IPS-20b (cell line): ENCODE data around the gene USP7.
"Not testable (repeated sequence)": the region's sequence is repeated elsewhere in the genome, so short reads cannot be mapped to it uniquely, and the experiment has no call there.

Experiments used
- H3K27ac ChIP-seq: one replicate; pipeline ENCODE4 v1.5.1; 2013; ENCODE audit warnings: low read length
- H3K27me3 ChIP-seq: 2 replicates; pipeline ENCODE4 v1.6.1; 2013; ENCODE audit warnings: mild to moderate bottlenecking, low read length, inconsistent platforms; ENCODE audit not compliant: insufficient read depth
- H3K36me3 ChIP-seq: 2 replicates; pipeline ENCODE4 v1.6.1; 2013; ENCODE audit warnings: low read depth, mild to moderate bottlenecking, inconsistent platforms, low read length, moderate library complexity; ENCODE audit not compliant: insufficient read depth
- H3K4me1 ChIP-seq: 2 replicates; pipeline ENCODE4 v1.6.1; 2013; ENCODE audit warnings: mild to moderate bottlenecking, control low read depth, inconsistent platforms, low read length, moderate library complexity; ENCODE audit not compliant: insufficient read depth
- H3K4me3 ChIP-seq: 2 replicates; pipeline ENCODE4 v1.5.1; 2013; ENCODE audit warnings: mild to moderate bottlenecking, low read length, inconsistent platforms
- H3K9ac ChIP-seq: 2 replicates; pipeline ENCODE4 v1.6.1; 2013; ENCODE audit warnings: low read depth, mild to moderate bottlenecking, inconsistent platforms, low read length, moderate library complexity
- H3K9me3 ChIP-seq: 2 replicates; pipeline ENCODE4 v1.6.1; 2013; ENCODE audit warnings: mild to moderate bottlenecking, low read depth, low read length, inconsistent platforms; ENCODE audit not compliant: insufficient read depth

USP7 gene

GRCh38 chr16:8971416-8971815 is 7.7 kb upstream of the USP7 start:
- peaks cover 13% of the 10 kb centered on the region for H3K4me1 ChIP-seq
- H3K9me3 ChIP-seq = no peaks in the 10 kb centered on the region
- H3K36me3 ChIP-seq = no peaks in the 10 kb centered on the region
- no peak overlapping the region for H3K27ac ChIP-seq
- no peak overlapping the region for H3K9ac ChIP-seq
- H3K27me3 ChIP-seq = no peaks in the 10 kb centered on the region
- no peak overlapping the region for H3K4me3 ChIP-seq

- H3K27me3 ChIP-seq = peaks cover 10% of the 10 kb centered on the region
- not testable (repeated sequence) for H3K9ac ChIP-seq, H3K9me3 ChIP-seq, H3K27ac ChIP-seq, H3K4me3 ChIP-seq, H3K36me3 ChIP-seq
- peaks cover 13% of the 10 kb centered on the region for H3K4me1 ChIP-seq
Measured at GRCh38 chr16:8969202-8969897, 5.6 kb upstream of the USP7 start.

- Histone ChIP-seq H3K27me3 (peaks cover 13% of the 10 kb centered on the region), H3K4me1 (peaks cover 13% of the 10 kb centered on the region)
- not testable (repeated sequence) for H3K9ac ChIP-seq, H3K27ac ChIP-seq, H3K36me3 ChIP-seq, H3K9me3 ChIP-seq, H3K4me3 ChIP-seq
Measured at GRCh38 chr16:8968054-8968453, 4.3 kb upstream of the USP7 start.

GRCh38 chr16:8967132-8967821 is 3.6 kb upstream of the USP7 start:
- no peak overlapping the region for H3K9ac ChIP-seq
- peaks cover 13% of the 10 kb centered on the region for H3K27me3 ChIP-seq
- no peaks in the 10 kb centered on the region for H3K9me3 ChIP-seq
- H3K36me3 ChIP-seq = no peaks in the 10 kb centered on the region
- peaks cover 13% of the 10 kb centered on the region for H3K4me1 ChIP-seq
- H3K27ac ChIP-seq = no peak overlapping the region
- H3K4me3 ChIP-seq = peak overlapping the region; percentile 55; the same call in 1 of the 2 replicates

- H3K36me3 ChIP-seq = no peaks in the 10 kb centered on the region
- peaks cover 18% of the 10 kb centered on the region for H3K27me3 ChIP-seq
- no peak overlapping the region for H3K27ac ChIP-seq
- H3K4me1 ChIP-seq = peaks cover 16% of the 10 kb centered on the region
- peak overlapping the region; percentile 55; the same call in 1 of the 2 replicates for H3K4me3 ChIP-seq
- H3K9ac ChIP-seq = no peak overlapping the region
- H3K9me3 ChIP-seq = no peaks in the 10 kb centered on the region
Measured at GRCh38 chr16:8966817-8967131, 3.1 kb upstream of the USP7 start.

- Histone ChIP-seq H3K9me3 (no peaks in the 10 kb centered on the region), H3K36me3 (no peaks in the 10 kb centered on the region; the same call in 1 of the 2 replicates), H3K4me1 (peaks cover 35% of the 10 kb centered on the region), H3K4me3 (peak overlapping the region; percentile 67), H3K9ac (peak overlapping the region; percentile 45; the same call in 1 of the 2 replicates), H3K27ac (no peak overlapping the region), H3K27me3 (peaks cover 22% of the 10 kb centered on the region)
Measured at GRCh38 chr16:8964462-8964861, 756 bp upstream of the USP7 start.

GRCh38 chr16:8963010-8963820 is 491 bp downstream of the USP7 start:
- Histone ChIP-seq H3K36me3 (no peaks in the 10 kb centered on the region; the same call in 1 of the 2 replicates), H3K4me3 (peak overlapping the region; percentile 84; the same call in 1 of the 2 replicates), H3K9ac (peak overlapping the region; percentile 78; the same call in 1 of the 2 replicates), H3K4me1 (peaks cover 47% of the 10 kb centered on the region), H3K27me3 (peaks cover 22% of the 10 kb centered on the region), H3K9me3 (no peaks in the 10 kb centered on the region), H3K27ac (no peak overlapping the region)

GRCh38 chr16:8962393-8963009 is 1.2 kb downstream of the USP7 start:
- peak overlapping the region; percentile 78 for H3K9ac ChIP-seq
- H3K27me3 ChIP-seq = peaks cover 22% of the 10 kb centered on the region
- no peaks in the 10 kb centered on the region; the same call in 1 of the 2 replicates for H3K36me3 ChIP-seq
- H3K9me3 ChIP-seq = no peaks in the 10 kb centered on the region
- no peak overlapping the region for H3K27ac ChIP-seq
- peaks cover 49% of the 10 kb centered on the region for H3K4me1 ChIP-seq
- H3K4me3 ChIP-seq = peak overlapping the region; percentile 84

GRCh38 chr16:8961811-8962390 is 1.8 kb downstream of the USP7 start:
- Histone ChIP-seq H3K9ac (peak overlapping the region; percentile 78), H3K9me3 (no peaks in the 10 kb centered on the region), H3K36me3 (no peaks in the 10 kb centered on the region; the same call in 1 of the 2 replicates), H3K4me1 (peaks cover 46% of the 10 kb centered on the region), H3K27me3 (peaks cover 22% of the 10 kb centered on the region), H3K27ac (no peak overlapping the region), H3K4me3 (peak overlapping the region; percentile 84)

GRCh38 chr16:8960788-8961109 is 3.0 kb downstream of the USP7 start:
- Histone ChIP-seq H3K9me3 (no peaks in the 10 kb centered on the region), H3K9ac (no peak overlapping the region), H3K27me3 (peaks cover 22% of the 10 kb centered on the region), H3K36me3 (no peaks in the 10 kb centered on the region; the same call in 1 of the 2 replicates), H3K27ac (no peak overlapping the region), H3K4me1 (peaks cover 48% of the 10 kb centered on the region), H3K4me3 (peak overlapping the region; percentile 30; the same call in 1 of the 2 replicates)
